ENCODE results near the gene MAPT.

DNA sequence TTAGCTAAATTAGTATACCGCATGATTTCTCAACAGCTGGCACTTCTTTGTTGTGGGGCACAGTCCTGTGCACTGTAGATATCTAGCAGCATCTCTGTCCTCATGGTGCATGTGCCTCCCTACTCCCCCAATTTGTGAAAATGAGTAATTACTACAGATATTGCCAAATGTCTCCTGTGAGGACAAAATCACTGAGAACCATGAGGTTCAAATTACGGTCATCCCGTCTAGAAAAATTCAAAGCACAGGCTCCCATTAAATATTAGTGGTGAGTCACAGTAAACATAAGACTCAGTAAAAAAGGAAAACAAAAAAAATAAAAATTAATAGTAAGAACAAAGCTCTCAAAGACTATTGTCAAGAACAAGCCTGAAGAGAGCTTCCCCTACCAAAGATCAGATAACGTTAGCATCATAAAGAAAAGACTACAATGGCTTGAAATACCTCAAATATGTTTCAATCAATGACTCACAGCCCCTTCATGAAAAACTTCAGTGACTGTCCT lies 162.5 kb downstream of the MAPT start:
- TF ChIP-seq CTCF (IDR thresholded peaks at IDR 0.05; ENCODE audit: low read depth, low read length) = no peak
- TF ChIP-seq POLR2A (IDR thresholded peaks at IDR 0.05; ENCODE audit: extremely low read depth, insufficient read length) = no peak

Measured in NB4 (cell line).